GM12878 (cell line): ENCODE measurements around the gene VAV2. TPM values are rescaled to one million over a fixed set of nuclear protein-coding genes. Genes with fewer than 3 reads are reported as not detected.

Experiments used
- ATAC-seq: fragments of 200-7000 bp; cut with Tn5 transposase; 3 replicates; pipeline ENCODE4 v1.9.1; 2020; ENCODE audit warnings: mild to moderate bottlenecking, moderate library complexity
- BruUV-seq: library from RNA; stranded (reverse); fragments of 400-500 nt; replicated peaks from 2 replicates; lab custom pipeline; 2021; lab: Mats Ljungman, UMichigan
- CTCF ChIA-PET: fragments of 300-600 bp; sonication (Branson Sonifier 250); formaldehyde crosslinking; extraction: SDS; loops from one replicate; lab custom pipeline; 2021; ENCODE audit warnings: inconsistent platforms; lab: Yijun Ruan, JAX
- POLR2A ChIA-PET: fragments of 350-600 bp; formaldehyde crosslinking; extraction: SDS; loops from one replicate; lab custom pipeline; 2021; ENCODE audit warnings: inconsistent platforms; lab: Charles Lee
- RAD21 ChIA-PET: fragments of 300-600 bp; sonication (Branson Sonifier 250); formaldehyde crosslinking; loops from one replicate; lab custom pipeline; 2023; ENCODE audit warnings: antibody characterized with exemption; ENCODE audit not compliant: unreplicated experiment; lab: Charles Lee
- SMC1A ChIA-PET: fragments of 300-600 bp; sonication (Branson Sonifier 250); formaldehyde crosslinking; loops from one replicate; lab custom pipeline; 2023; ENCODE audit not compliant: unreplicated experiment, uncharacterized antibody; lab: Charles Lee
- DNase-seq: peaks from one replicate; pipeline ENCODE4 v3.0.0-alpha.2; 2011; ENCODE audit warnings: low read depth, low spot score
- FAIRE-seq: peaks from 3 replicates; lab custom pipeline; 2011; peaks lifted over from hg19 to GRCh38; lab: Jason Lieb, UNC
- H2AFZ ChIP-seq: 2 replicates; pipeline ENCODE4 v1.6.0; 2011; ENCODE audit warnings: low read depth, low read length, control low read depth; ENCODE audit not compliant: control insufficient read depth
- H3K27ac ChIP-seq: 2 replicates; pipeline ENCODE4 v1.5.1; 2011; ENCODE audit warnings: control low read depth; ENCODE audit not compliant: control insufficient read depth, insufficient read depth
- H3K27me3 ChIP-seq, 2 experiments: replicated peaks in 1 of 2; 2 replicates each; pipeline versions ENCODE4 v1.6.0 to v1.6.1; 2011; ENCODE audit warnings: low read length in 1 of 2; ENCODE audit not compliant: control insufficient read depth in 2 of 2, insufficient read depth in 2 of 2
- H3K36me3 ChIP-seq, 2 experiments: 2 replicates each; pipeline ENCODE4 v1.5.1; 2011; ENCODE audit warnings: low read length in 1 of 2; ENCODE audit not compliant: control insufficient read depth in 2 of 2, insufficient read depth in 2 of 2
- H3K4me1 ChIP-seq: 2 replicates; pipeline ENCODE4 v1.6.1; 2011; ENCODE audit warnings: mild to moderate bottlenecking, low read length, moderate library complexity, mixed read lengths; ENCODE audit not compliant: control insufficient read depth, insufficient read depth
- H3K4me2 ChIP-seq: 2 replicates; pipeline ENCODE4 v1.6.0; 2011; ENCODE audit warnings: control low read depth; ENCODE audit not compliant: control insufficient read depth, insufficient read depth
- H3K4me3 ChIP-seq: fragments of 200-600 bp; sonication (generic); 2 replicates; pipeline ENCODE4 v1.5.1; 2016
- H3K79me2 ChIP-seq: 2 replicates; pipeline ENCODE4 v1.6.0; 2011; ENCODE audit warnings: low read length; ENCODE audit not compliant: control insufficient read depth, insufficient read depth
- H3K9ac ChIP-seq: 2 replicates; pipeline ENCODE4 v1.8.0; 2011; ENCODE audit warnings: low read length, control low read depth, mixed read lengths; ENCODE audit not compliant: control insufficient read depth, insufficient read depth
- H3K9me3 ChIP-seq: replicated peaks from 3 replicates; pipeline ENCODE4 v1.5.1; 2011; ENCODE audit warnings: mild to moderate bottlenecking, low read length; ENCODE audit not compliant: control insufficient read depth, insufficient read depth
- H4K20me1 ChIP-seq: 2 replicates; pipeline ENCODE4 v1.6.0; 2011; ENCODE audit not compliant: control insufficient read depth, insufficient read depth
- HDGF ChIP-seq: fragments of 450-650 bp; IDR thresholded peaks from 2 replicates; pipeline ENCODE4 v1.6.1; 2016; ENCODE audit warnings: antibody characterized with exemption
- MEF2B ChIP-seq: fragments of 450-650 bp; IDR thresholded peaks from 2 replicates; pipeline ENCODE4 v1.6.1; 2018; ENCODE audit warnings: mild to moderate bottlenecking, moderate library complexity; ENCODE audit not compliant: partially characterized antibody, poor library complexity, severe bottlenecking
- SIN3A ChIP-seq: IDR thresholded peaks from 2 replicates; pipeline ENCODE4 v1.6.1; 2012; ENCODE audit warnings: low read depth, low read length, improper control_type of control experiment
- SPI1 ChIP-seq: IDR thresholded peaks from 2 replicates; pipeline ENCODE4 v1.6.1; 2011; ENCODE audit warnings: low read depth, mild to moderate bottlenecking, low read length, moderate library complexity, borderline replicate concordance; ENCODE audit not compliant: insufficient read depth
- ZNF217 ChIP-seq: fragments of 450-650 bp; IDR thresholded peaks from 2 replicates; pipeline ENCODE4 v1.6.1; 2017; ENCODE audit warnings: antibody characterized with exemption, mild to moderate bottlenecking
- ZZZ3 ChIP-seq: IDR thresholded peaks from 2 replicates; pipeline ENCODE4 v1.6.1; 2011; ENCODE audit warnings: low read depth; ENCODE audit not compliant: control insufficient read depth, insufficient read length
- WGBS: methylation state at CpG from one replicate; pipeline ENCODE4 v1.1.6; 2016; ENCODE audit warnings: low lambda C conversion rate; ENCODE audit not compliant: insufficient replicate concordance, insufficient coverage; ENCODE audit errors: missing lambda C conversion rate; 5-methylcytosine and 5-hydroxymethylcytosine counted together
- in situ Hi-C: fragments of 300-500 bp; cut with MboI; formaldehyde crosslinking; loops from 9 replicates; pipeline ENCODE4 v1.14.3; 2018; ENCODE audit warnings: mixed read lengths
- intact Hi-C: fragments of 100-400 bp; cut with micrococcal nuclease; formaldehyde crosslinking; loops from one replicate; pipeline ENCODE4 v1.14.2; 2022; ENCODE audit not compliant: unreplicated experiment
- polyA plus RNA-seq, 11 experiments: library from polyadenylated mRNA; depleted of rRNA in 4 of 11; unstranded in 6 of 11; stranded (reverse) in 5 of 11; fragments of >200 nt; fragmentation: Nextera tagmentation in 4 of 11; fragmentation: Illumina TruSeq in 1 of 11; extraction: Ambion mirVana in 4 of 11; extraction: Trizol in 1 of 11; gene quantifications; 1 replicate in 1 of 11; 2 replicates in 10 of 11; pipeline versions ENCODE4 v1.2.1 to v1.2.3, GENCODE V29; 2011 to 2016; ENCODE audit warnings: inconsistent platforms in 2 of 11, missing spikeins in 2 of 11, low read depth in 1 of 11
- total RNA-seq, 4 experiments: library from RNA; depleted of rRNA in 3 of 4; stranded (reverse); fragments of >200 nt in 3 of 4; fragmentation: Illumina TruSeq in 1 of 4; extraction: Trizol in 1 of 4; gene quantifications; 2 replicates each; pipeline versions ENCODE4 v1.2.1 to v1.2.3, GENCODE V29; 2013 to 2021

Gene VAV2
- total and polyA plus RNA-seq, 10 of the 15 experiments (the other 5 are each of a cell fraction or from before 2014, with no cell fraction given): 0.13 to 43.9 (median 16.9) TPM

DNA sequence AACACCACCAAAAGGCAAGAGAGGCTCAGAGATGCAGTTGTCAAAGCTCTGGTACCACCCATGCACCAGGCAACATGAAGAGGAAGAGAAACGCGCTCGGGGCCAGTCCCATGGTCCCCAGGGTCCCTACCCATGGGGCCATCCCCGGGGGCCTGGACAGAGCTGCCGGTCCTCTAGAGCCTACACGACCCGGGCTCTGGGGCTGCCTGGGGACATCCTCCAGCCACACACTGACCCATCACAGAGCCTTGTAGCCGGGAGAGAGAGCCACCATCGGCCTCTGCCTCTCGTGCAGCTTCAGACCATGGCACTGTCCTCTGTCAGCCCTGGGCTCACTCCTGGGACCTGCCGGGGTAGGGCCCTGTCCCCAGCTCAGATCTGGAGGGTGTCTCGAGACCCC lies 23.7 kb downstream of the VAV2 start:
- H4K20me1 ChIP-seq: no peaks in the 10 kb centered on the region
- ChIA-PET RAD21 (interaction anchor here (1.1 to 1.8 kb wide), 3 partner anchors 12 to 25 kb away, joined by 6 to 15 read pairs (median 7); no protein-coding TSS in a partner anchor), POLR2A (interaction anchor here (0.6 to 3.8 kb wide), 9 partner anchors 9 to 91 kb away, joined by 3 to 31 read pairs (median 6); no protein-coding TSS in a partner anchor), SMC1A (interaction anchor here (0.7 to 2.5 kb wide), 6 partner anchors 10 to 24 kb away, joined by 3 to 15 read pairs (median 5); no protein-coding TSS in a partner anchor), CTCF (interaction anchor here (1.2 kb wide), 2 partner anchors 12 to 20 kb away, joined by 3 to 5 read pairs; no protein-coding TSS in a partner anchor)
- FAIRE-seq (no peak), DNase-seq (no peak), ATAC-seq (peak; percentile 87)
- H3K9ac ChIP-seq: no peak overlapping the region
- peaks cover 91% of the 10 kb centered on the region for H3K79me2 ChIP-seq
- intact Hi-C loops (no loop called here), in situ Hi-C loops (no loop called here)
- TF ChIP-seq SIN3A: no peak
- TF ChIP-seq MEF2B: peak; percentile 93
- TF ChIP-seq HDGF: peak; percentile 22; the same call in 1 of the 2 replicates
- TF ChIP-seq SPI1: peak; percentile 39; the same call in 1 of the 2 replicates
- H2AFZ ChIP-seq: no peak overlapping the region
- peak overlapping the region; percentile 33; the same call in 1 of the 2 replicates for H3K27ac ChIP-seq
- H3K36me3 ChIP-seq: no peaks in the 10 kb centered on the region; a peak in 2 of 4 replicates
- no peaks in the 10 kb centered on the region; the same call in 1 of the 3 replicates for H3K9me3 ChIP-seq
- BruUV-seq: no TSS peak
- peaks cover 30% of the 10 kb centered on the region for H3K4me1 ChIP-seq
- H3K27me3 ChIP-seq: no peaks in the 10 kb centered on the region
- peak overlapping the region; percentile 48; the same call in 1 of the 2 replicates for H3K4me2 ChIP-seq
- 6% methylated on average over 12 of the region's 12 CpGs for WGBS
- H3K4me3 ChIP-seq: no peak overlapping the region

DNA sequence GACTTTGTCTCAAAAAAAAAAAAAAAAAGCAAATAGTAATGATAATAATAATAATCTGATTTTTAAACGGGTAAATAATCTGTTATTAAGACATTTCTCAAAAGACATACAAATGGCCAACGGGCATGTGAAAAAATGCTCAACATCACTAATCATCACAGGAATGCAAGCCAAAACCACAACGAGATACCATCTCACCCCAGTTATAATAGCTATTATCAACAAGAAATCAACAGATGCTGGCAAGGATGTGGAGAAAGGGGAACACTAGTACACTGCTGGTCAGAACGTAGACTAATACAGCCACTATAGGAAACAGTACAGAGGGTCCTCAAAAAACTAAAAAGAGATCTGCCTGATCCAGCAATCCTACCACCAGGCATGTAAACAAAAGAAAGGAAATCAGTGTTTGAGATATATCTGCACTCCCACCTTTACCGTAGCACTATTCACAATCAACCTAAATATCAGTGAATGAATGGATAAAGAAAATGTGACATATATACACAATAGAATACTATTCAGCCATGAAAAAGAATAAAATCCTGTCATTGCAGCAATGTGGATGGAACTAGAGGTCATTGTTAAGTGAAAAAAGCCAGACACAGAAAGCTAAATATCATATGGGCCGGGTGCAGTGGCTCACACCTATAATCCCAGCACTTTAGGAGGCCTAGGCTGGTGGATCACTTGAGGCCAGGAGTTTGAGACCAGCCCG lies 24.9 kb downstream of the VAV2 start:
- TF ChIP-seq ZNF217: peak; percentile 21; the same call in 1 of the 2 replicates
- TF ChIP-seq ZZZ3: no peak
- ATAC-seq: no peak
- Histone ChIP-seq H3K4me1 (peaks cover 30% of the 10 kb centered on the region), H3K9me3 (no peaks in the 10 kb centered on the region; the same call in 1 of the 3 replicates), H3K4me3 (no peak overlapping the region), H3K4me2 (no peak overlapping the region), H2AFZ (no peak overlapping the region), H4K20me1 (no peaks in the 10 kb centered on the region), H3K27ac (no peak overlapping the region), H3K9ac (no peak overlapping the region), H3K27me3 (no peaks in the 10 kb centered on the region), H3K79me2 (peaks cover 92% of the 10 kb centered on the region), H3K36me3 (no peaks in the 10 kb centered on the region; a peak in 1 of 4 replicates)
- intact Hi-C loops (no loop called here), in situ Hi-C loops (no loop called here)
- ChIA-PET RAD21 (interaction anchor here (1.4 to 1.7 kb wide), 2 partner anchors 24 to 26 kb away, joined by 3 to 6 read pairs; no protein-coding TSS in a partner anchor), CTCF (no interaction called here), POLR2A (interaction anchor here (0.7 to 3.8 kb wide), 4 partner anchors 11 to 79 kb away, joined by 7 to 31 read pairs (median 10); no protein-coding TSS in a partner anchor), SMC1A (interaction anchor here (0.7 to 2.5 kb wide), 3 partner anchors 11 to 26 kb away, joined by 3 to 15 read pairs (median 6); no protein-coding TSS in a partner anchor)
- FAIRE-seq: no peak
- DNase-seq: no peak
- no TSS peak for BruUV-seq
- WGBS: 80% methylated on average over 7 of the region's 7 CpGs
